Osteocyte (in vitro differentiated cells): ENCODE results near the gene TNFSF10. TPM values are rescaled to one million over a fixed set of nuclear protein-coding genes. Genes with fewer than 3 reads are reported as not detected.

ENCODE experiments used
- DNase-seq: peaks from one replicate; pipeline ENCODE4 v3.0.0; 2021; ENCODE audit warnings: mixed read lengths; ENCODE audit not compliant: unreplicated experiment; ENCODE audit errors: extremely low spot score
- H3K27ac Mint-ChIP-seq: one replicate; pipeline ENCODE4 v1.8.0; 2021; ENCODE audit warnings: mild to moderate bottlenecking, mixed read lengths; ENCODE audit not compliant: unreplicated experiment
- H3K27me3 Mint-ChIP-seq: one replicate; pipeline ENCODE4 v1.8.0; 2021; ENCODE audit warnings: mixed read lengths; ENCODE audit not compliant: unreplicated experiment
- H3K36me3 Mint-ChIP-seq: one replicate; pipeline ENCODE4 v1.8.0; 2021; ENCODE audit warnings: mixed read lengths; ENCODE audit not compliant: unreplicated experiment
- H3K4me1 Mint-ChIP-seq: one replicate; pipeline ENCODE4 v1.8.0; 2021; ENCODE audit warnings: mixed read lengths; ENCODE audit not compliant: unreplicated experiment
- H3K4me3 Mint-ChIP-seq: one replicate; pipeline ENCODE4 v1.8.0; 2021; ENCODE audit warnings: mild to moderate bottlenecking, moderate library complexity, mixed read lengths; ENCODE audit not compliant: unreplicated experiment
- H3K9me3 Mint-ChIP-seq: one replicate; pipeline ENCODE4 v1.8.0; 2021; ENCODE audit warnings: mixed read lengths; ENCODE audit not compliant: unreplicated experiment
- CTCF ChIP-seq: fragments of 200-600 bp; sonication (generic); IDR thresholded peaks from 2 replicates; pipeline ENCODE4 v1.5.0; 2021; ENCODE audit warnings: antibody characterized with exemption, mild to moderate bottlenecking, moderate library complexity
- total RNA-seq: library from RNA; stranded (reverse); gene quantifications from 2 replicates; pipeline ENCODE4 v1.2.1, GENCODE V29; 2021

The TNFSF10 gene
- total RNA-seq, 1 donor from 2014 or later = not detected

- no peaks in the 10 kb centered on the region for H3K36me3 Mint-ChIP-seq
- DNase-seq = no peak
Measured at GRCh38 chr3:172557515-172558220, 34.4 kb upstream of the TNFSF10 start.

GRCh38 chr3:172553526-172554252, 30.5 kb upstream of the TNFSF10 start:
- Mint-ChIP-seq H3K27ac (no peak overlapping the region), H3K9me3 (no peaks in the 10 kb centered on the region), H3K4me1 (no peaks in the 10 kb centered on the region), H3K27me3 (peaks cover 4% of the 10 kb centered on the region), H3K4me3 (no peak overlapping the region), H3K36me3 (no peaks in the 10 kb centered on the region)
- no peak for DNase-seq
- no peak for TF ChIP-seq CTCF

More at GRCh38 chr3:172557515-172558220, 34.4 kb upstream of the TNFSF10 start:
- Mint-ChIP-seq H3K27ac (no peak overlapping the region), H3K4me1 (peaks cover 5% of the 10 kb centered on the region), H3K9me3 (no peaks in the 10 kb centered on the region), H3K4me3 (no peak overlapping the region), H3K27me3 (peaks cover 4% of the 10 kb centered on the region)
- no peak for TF ChIP-seq CTCF

GRCh38 chr3:172552607-172553006, 29.4 kb upstream of the TNFSF10 start:
- no peaks in the 10 kb centered on the region for H3K4me1 Mint-ChIP-seq
- H3K9me3 Mint-ChIP-seq = no peaks in the 10 kb centered on the region
- H3K27me3 Mint-ChIP-seq = peaks cover 4% of the 10 kb centered on the region
- H3K27ac Mint-ChIP-seq = no peak overlapping the region
- no peak overlapping the region for H3K4me3 Mint-ChIP-seq
- no peaks in the 10 kb centered on the region for H3K36me3 Mint-ChIP-seq
- no peak for TF ChIP-seq CTCF
- DNase-seq = no peak

GRCh38 chr3:172551874-172552273, 28.6 kb upstream of the TNFSF10 start:
- Mint-ChIP-seq H3K36me3 (no peaks in the 10 kb centered on the region), H3K9me3 (no peaks in the 10 kb centered on the region), H3K4me1 (no peaks in the 10 kb centered on the region), H3K27me3 (peaks cover 4% of the 10 kb centered on the region), H3K27ac (no peak overlapping the region), H3K4me3 (no peak overlapping the region)
- no peak for DNase-seq
- no peak for TF ChIP-seq CTCF

- no peak for DNase-seq
- TF ChIP-seq CTCF = no peak
- Mint-ChIP-seq H3K4me3 (no peak overlapping the region), H3K27me3 (peaks cover 4% of the 10 kb centered on the region), H3K36me3 (no peaks in the 10 kb centered on the region), H3K4me1 (no peaks in the 10 kb centered on the region), H3K9me3 (no peaks in the 10 kb centered on the region), H3K27ac (no peak overlapping the region)
Measured at GRCh38 chr3:172550347-172550943, 27.2 kb upstream of the TNFSF10 start.
